Right atrium auricular region (tissue), 2 donors: Measurements from ENCODE around the gene CDC42SE1. TPM values are rescaled to one million over a fixed set of nuclear protein-coding genes. Genes with fewer than 3 reads are reported as not detected.

Experiments used
- DNase-seq: peaks from one replicate; pipeline ENCODE4 v3.0.0-alpha.2; 2019; ENCODE audit warnings: low spot score
- H3K27ac ChIP-seq, 2 donors: fragments of 200-600 bp; sonication (generic); 1 replicate in 1 of 2; 2 replicates in 1 of 2; pipeline ENCODE4 v1.5.1; 2016 to 2019
- H3K27me3 ChIP-seq, 2 donors: fragments of 200-600 bp; sonication (generic); one replicate each; pipeline versions ENCODE4 v1.5.1 to v1.6.0; 2017 to 2019
- H3K36me3 ChIP-seq: fragments of 200-600 bp; sonication (generic); one replicate; pipeline ENCODE4 v1.5.1; 2016
- H3K4me1 ChIP-seq, 2 donors: fragments of 200-600 bp; sonication (generic); one replicate each; pipeline versions ENCODE4 v1.5.1 to v1.6.0; 2017 to 2019
- H3K4me3 ChIP-seq, 2 donors: fragments of 200-600 bp; sonication (generic); 1 replicate in 1 of 2; 2 replicates in 1 of 2; pipeline ENCODE4 v1.5.1; 2017 to 2019; ENCODE audit warnings: mild to moderate bottlenecking in 1 of 2, moderate library complexity in 1 of 2
- H3K9me3 ChIP-seq, 2 donors: fragments of 200-600 bp; sonication (generic); one replicate each; pipeline ENCODE4 v1.5.1; 2019
- total RNA-seq, 2 donors: library from RNA; depleted of rRNA; stranded (reverse); fragments of >200 nt; gene quantifications; one replicate each; pipeline ENCODE4 v1.1.0, GENCODE V29; 2016
- TF ChIP-seq, protein P1 (sequence below), 2 donors: fragments of 200-600 bp; sonication (generic); IDR thresholded peaks; one replicate each; pipeline ENCODE4 v1.5.1; 2019; ENCODE audit warnings: antibody characterized with exemption in 2 of 2

Gene CDC42SE1
- total RNA-seq, 2 donors from 2014 or later, result 18.2 to 37.5 TPM

DNA sequence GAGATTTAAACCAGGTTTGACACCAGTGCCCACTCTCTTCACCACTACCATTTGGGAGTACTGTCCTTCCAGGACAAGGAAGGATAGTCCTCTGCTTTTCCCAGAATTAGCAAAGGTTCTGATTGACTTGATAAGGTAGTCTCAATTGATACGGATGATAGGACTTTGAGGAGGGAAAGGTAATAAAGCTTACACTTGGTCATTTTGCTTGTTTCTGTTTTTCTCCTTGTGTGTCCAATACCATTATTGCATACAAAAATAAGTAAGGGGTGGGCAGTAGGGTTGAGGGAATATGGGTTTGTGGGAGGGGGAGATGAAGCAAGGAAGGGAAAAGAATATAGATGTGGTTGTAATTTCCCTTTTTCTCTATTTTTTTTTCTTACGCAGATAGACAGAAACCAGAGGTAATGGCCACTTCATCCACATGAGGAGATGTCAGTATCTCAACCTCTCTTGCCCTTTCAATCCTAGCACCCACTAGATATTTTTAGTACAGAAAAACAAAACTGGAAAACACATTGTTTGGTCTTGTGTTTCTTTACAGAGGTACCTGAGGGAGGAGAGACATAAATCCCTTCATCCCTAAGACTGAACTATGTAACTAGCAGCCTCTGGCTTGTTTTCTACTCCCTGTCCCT lies 9.3 kb downstream of the CDC42SE1 start:
- DNase-seq, result no peak
- TF ChIP-seq, protein P1, sequence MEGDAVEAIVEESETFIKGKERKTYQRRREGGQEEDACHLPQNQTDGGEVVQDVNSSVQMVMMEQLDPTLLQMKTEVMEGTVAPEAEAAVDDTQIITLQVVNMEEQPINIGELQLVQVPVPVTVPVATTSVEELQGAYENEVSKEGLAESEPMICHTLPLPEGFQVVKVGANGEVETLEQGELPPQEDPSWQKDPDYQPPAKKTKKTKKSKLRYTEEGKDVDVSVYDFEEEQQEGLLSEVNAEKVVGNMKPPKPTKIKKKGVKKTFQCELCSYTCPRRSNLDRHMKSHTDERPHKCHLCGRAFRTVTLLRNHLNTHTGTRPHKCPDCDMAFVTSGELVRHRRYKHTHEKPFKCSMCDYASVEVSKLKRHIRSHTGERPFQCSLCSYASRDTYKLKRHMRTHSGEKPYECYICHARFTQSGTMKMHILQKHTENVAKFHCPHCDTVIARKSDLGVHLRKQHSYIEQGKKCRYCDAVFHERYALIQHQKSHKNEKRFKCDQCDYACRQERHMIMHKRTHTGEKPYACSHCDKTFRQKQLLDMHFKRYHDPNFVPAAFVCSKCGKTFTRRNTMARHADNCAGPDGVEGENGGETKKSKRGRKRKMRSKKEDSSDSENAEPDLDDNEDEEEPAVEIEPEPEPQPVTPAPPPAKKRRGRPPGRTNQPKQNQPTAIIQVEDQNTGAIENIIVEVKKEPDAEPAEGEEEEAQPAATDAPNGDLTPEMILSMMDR (IDR thresholded peaks at IDR 0.05), result no peak
- H3K27me3 ChIP-seq, result no peaks in the 10 kb centered on the region
- no peak overlapping the region for H3K4me3 ChIP-seq
- H3K36me3 ChIP-seq, result peaks cover 45% of the 10 kb centered on the region
- H3K27ac ChIP-seq, result peak overlapping the region; percentile 25 to 37
- no peaks in the 10 kb centered on the region for H3K9me3 ChIP-seq
- peaks cover 0 to 27% of the 10 kb centered on the region in 2 donors for H3K4me1 ChIP-seq

DNA sequence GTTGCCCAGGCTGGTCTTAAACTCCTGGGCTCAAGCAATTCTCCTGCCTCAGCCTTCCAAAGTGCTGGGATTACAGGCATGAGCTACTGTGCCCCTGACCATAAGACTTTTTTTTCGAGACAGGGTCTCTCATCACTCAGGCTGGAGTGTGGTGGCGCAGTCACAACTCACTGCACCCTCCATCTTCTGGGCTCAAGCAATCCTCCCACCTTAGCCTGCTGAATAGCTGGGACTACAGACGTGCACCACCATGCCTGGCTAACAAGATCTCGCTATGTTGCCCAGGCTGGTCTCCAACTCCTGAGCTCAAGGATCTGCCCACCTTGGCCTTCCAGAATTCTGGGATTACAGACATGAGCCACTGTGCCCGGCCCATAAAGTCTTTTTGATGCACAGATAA lies 10.0 kb downstream of the CDC42SE1 start:
- no peaks in the 10 kb centered on the region for H3K27me3 ChIP-seq
- peaks cover 0 to 25% of the 10 kb centered on the region in 2 donors for H3K4me1 ChIP-seq
- peaks cover 38% of the 10 kb centered on the region for H3K36me3 ChIP-seq

DNA sequence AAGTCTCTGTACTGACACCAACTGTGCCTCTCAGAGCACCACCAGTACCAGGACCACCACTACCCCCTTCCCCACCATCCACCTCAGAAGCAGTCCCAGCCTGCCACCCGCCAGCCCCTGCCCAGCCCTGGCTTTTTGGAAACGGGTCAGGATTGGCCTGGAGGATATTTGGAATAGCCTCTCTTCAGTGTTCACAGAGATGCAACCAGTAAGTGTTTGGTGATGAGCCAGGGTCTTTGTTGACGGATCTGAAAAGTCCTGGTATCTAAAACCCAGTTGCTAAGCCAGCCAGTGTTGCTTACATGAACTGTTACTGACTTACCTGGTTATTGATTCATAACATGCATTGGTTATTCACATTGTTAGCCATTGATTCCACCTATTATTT lies 10.8 kb downstream of the CDC42SE1 start:
- TF ChIP-seq, protein P1 (IDR thresholded peaks at IDR 0.05), result no peak
- peaks cover 30% of the 10 kb centered on the region for H3K36me3 ChIP-seq
- H3K4me3 ChIP-seq, result peak overlapping the region; percentile 55 to 73
- H3K27me3 ChIP-seq, result no peaks in the 10 kb centered on the region
- no peaks in the 10 kb centered on the region for H3K9me3 ChIP-seq
- no peak for DNase-seq
- H3K4me1 ChIP-seq, result peaks cover 0 to 25% of the 10 kb centered on the region in 2 donors
- peak overlapping the region; percentile 90 to 93 for H3K27ac ChIP-seq

More for the DNA sequence above, 10.0 kb downstream of the CDC42SE1 start:
- Histone ChIP-seq H3K27ac (peak overlapping the region in 1 of 2 donors; percentile 37), H3K9me3 (no peaks in the 10 kb centered on the region), H3K4me3 (no peak overlapping the region)
- no peak for DNase-seq
- TF ChIP-seq, protein P1 (IDR thresholded peaks at IDR 0.05), result no peak

DNA sequence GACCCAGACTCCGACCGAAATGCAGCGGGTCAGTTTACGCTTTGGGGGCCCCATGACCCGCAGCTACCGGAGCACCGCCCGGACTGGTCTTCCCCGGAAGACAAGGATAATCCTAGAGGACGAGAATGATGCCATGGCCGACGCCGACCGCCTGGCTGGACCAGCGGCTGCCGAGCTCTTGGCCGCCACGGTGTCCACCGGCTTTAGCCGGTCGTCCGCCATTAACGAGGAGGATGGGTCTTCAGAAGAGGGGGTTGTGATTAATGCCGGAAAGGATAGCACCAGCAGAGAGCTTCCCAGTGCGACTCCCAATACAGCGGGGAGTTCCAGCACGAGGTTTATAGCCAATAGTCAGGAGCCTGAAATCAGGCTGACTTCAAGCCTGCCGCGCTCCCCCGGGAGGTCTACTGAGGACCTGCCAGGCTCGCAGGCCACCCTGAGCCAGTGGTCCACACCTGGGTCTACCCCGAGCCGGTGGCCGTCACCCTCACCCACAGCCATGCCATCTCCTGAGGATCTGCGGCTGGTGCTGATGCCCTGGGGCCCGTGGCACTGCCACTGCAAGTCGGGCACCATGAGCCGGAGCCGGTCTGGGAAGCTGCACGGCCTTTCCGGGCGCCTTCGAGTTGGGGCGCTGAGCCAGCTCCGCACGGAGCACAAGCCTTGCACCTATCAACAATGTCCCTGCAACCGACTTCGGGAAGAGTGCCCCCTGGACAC lies 11.3 kb downstream of the CDC42SE1 start:
- Histone ChIP-seq H3K4me3 (peak overlapping the region; percentile 55 to 73), H3K27me3 (no peaks in the 10 kb centered on the region), H3K9me3 (no peaks in the 10 kb centered on the region), H3K4me1 (peaks cover 0 to 25% of the 10 kb centered on the region in 2 donors), H3K36me3 (peaks cover 29% of the 10 kb centered on the region), H3K27ac (peak overlapping the region; percentile 90 to 93)
- TF ChIP-seq, protein P1 (IDR thresholded peaks at IDR 0.05), result peak; percentile 44 to 68
- DNase-seq, result peak; percentile 85

DNA sequence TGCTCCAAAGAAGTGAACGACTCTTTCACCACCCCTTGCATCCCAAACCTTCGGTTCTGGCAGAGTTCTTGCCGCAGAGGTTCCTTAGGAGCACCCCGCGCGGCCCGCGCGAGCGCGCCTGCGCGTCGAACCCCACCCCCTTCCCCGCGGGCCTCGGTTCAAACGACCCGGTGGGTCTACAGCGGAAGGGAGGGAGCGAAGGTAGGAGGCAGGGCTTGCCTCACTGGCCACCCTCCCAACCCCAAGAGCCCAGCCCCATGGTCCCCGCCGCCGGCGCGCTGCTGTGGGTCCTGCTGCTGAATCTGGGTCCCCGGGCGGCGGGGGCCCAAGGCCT lies 11.9 kb downstream of the CDC42SE1 start, which contains the start of gene C1orf56:
Gene C1orf56 (plus strand): TSS at position 161 of the 334 bp plus-strand sequence. CDS start 97 bp downstream, at position 258.
- no peaks in the 10 kb centered on the region for H3K9me3 ChIP-seq
- peak; percentile 74 for DNase-seq
- TF ChIP-seq, protein P1 (IDR thresholded peaks at IDR 0.05), result no peak
- no peaks in the 10 kb centered on the region for H3K27me3 ChIP-seq
- peak within 1 kb of the TSS; percentile 55 to 73 for H3K4me3 ChIP-seq
- H3K36me3 ChIP-seq, result peaks cover 28% of the 10 kb centered on the region
- peaks cover 0 to 25% of the 10 kb centered on the region in 2 donors for H3K4me1 ChIP-seq
- H3K27ac ChIP-seq, result peak within 1 kb of the TSS; percentile 90 to 93
